A549 treated with GW870086 at 1 μM for 4 hours (cell line): ENCODE measurements around the gene CD38. TPM values are rescaled to one million over a fixed set of nuclear protein-coding genes. Genes with fewer than 3 reads are reported as not detected.

Source experiments
- total RNA-seq: library from RNA; stranded (reverse); fragments of 200-300 nt; extraction: Qiagen RNA extraction; gene quantifications from 5 replicates; pipeline ENCODE4 v1.2.3, GENCODE V29; 2022; ENCODE audit warnings: low read depth

The CD38 gene
- 10.7 to 16.7 TPM (median 13.9 TPM) in 5 replicates for total RNA-seq

GRCh38 chr4:15778289-15779241 is at the start of gene CD38:
TSS of gene CD38 (plus strand) at chr4:15778328. CDS start at chr4:15778415, 87 bp downstream.

Other genes with a start within 250 kb of the CD38 start
- gene FBXL5, start 123.0 kb upstream of the CD38 start, total RNA-seq = 29.4 to 32.9 TPM (median 30.7 TPM) in 5 replicates
- gene FAM200B, start 96.5 kb upstream of the CD38 start, total RNA-seq = 26.1 to 34.1 TPM (median 30.0 TPM) in 5 replicates
- gene BST1, start 75.3 kb upstream of the CD38 start, total RNA-seq = 15.9 to 18.1 TPM (median 16.9 TPM) in 5 replicates
- 2.7 to 4.2 TPM (median 3.1 TPM) in 5 replicates for gene FGFBP1, start 160.4 kb downstream of the CD38 start, total RNA-seq
- gene FGFBP2, start 184.8 kb downstream of the CD38 start, total RNA-seq = 0.13 to 0.16 TPM (median 0.16 TPM) in 3 of 5 replicates, not detected in the others